Ovary (tissue), 9 donors: ENCODE results near the gene TAPT1. TPM values are rescaled to one million over a fixed set of nuclear protein-coding genes. Genes with fewer than 3 reads are reported as not detected.

Experiments used
- DNase-seq, 5 donors: peaks; one replicate each; pipeline ENCODE4 v3.0.0-alpha.2; 2019 to 2020
- H3K27ac ChIP-seq, 2 donors: fragments of 200-600 bp; one replicate each; pipeline versions ENCODE4 v1.5.1 to v1.8.0; 2019 to 2022
- H3K27me3 ChIP-seq: fragments of 200-600 bp; one replicate; pipeline ENCODE4 v1.8.0; 2022
- H3K36me3 ChIP-seq: fragments of 200-600 bp; sonication (generic); one replicate; pipeline ENCODE4 v1.5.1; 2019
- H3K4me1 ChIP-seq: one replicate; pipeline ENCODE4 v1.8.1; 2013; ENCODE audit warnings: mild to moderate bottlenecking, moderate library complexity; ENCODE audit not compliant: insufficient read depth
- H3K4me3 ChIP-seq: fragments of 200-600 bp; sonication (generic); one replicate; pipeline ENCODE4 v1.5.1; 2017
- H3K9me3 ChIP-seq, 2 donors: fragments of 200-600 bp in 1 of 2; sonication (generic) in 1 of 2; one replicate each; pipeline versions ENCODE4 v1.5.1 to v1.8.1; 2013 to 2019; ENCODE audit warnings: mild to moderate bottlenecking in 1 of 2, moderate library complexity in 1 of 2
- CTCF ChIP-seq, 3 donors: fragments of 450-650 bp in 2 of 3; fragments of 200-600 bp in 1 of 3; IDR thresholded peaks; one replicate each; pipeline versions ENCODE4 v1.5.1 to v1.8.0; 2016 to 2022; ENCODE audit warnings: antibody characterized with exemption in 3 of 3, mild to moderate bottlenecking in 1 of 3
- EP300 ChIP-seq: sonication (generic); formaldehyde crosslinking; IDR thresholded peaks from one replicate; pipeline ENCODE4 v1.6.1; 2017; ENCODE audit warnings: antibody characterized with exemption
- POLR2A ChIP-seq: fragments of 450-650 bp; IDR thresholded peaks from one replicate; pipeline ENCODE4 v1.6.1; 2017; ENCODE audit warnings: antibody characterized with exemption, mild to moderate bottlenecking, moderate library complexity
- WGBS, 3 donors: extraction: QIAGEN DNeasy Blood & Tissue Kit in 1 of 3; methylation state at CpG; one replicate each; pipeline versions ENCODE4 v1.1.5 to v1.1.7; 2013 to 2017; 5-methylcytosine and 5-hydroxymethylcytosine counted together
- intact Hi-C, 4 donors: fragments of 100-400 bp; cut with DNase I; formaldehyde crosslinking; loops; one replicate each; pipeline versions ENCODE4 v1.11.0 to v1.15.1; 2022 to 2023
- polyA plus RNA-seq, 2 donors: library from polyadenylated mRNA; stranded (reverse); fragments of 200-250 nt in 1 of 2; fragments of 350-450 nt in 1 of 2; fragmentation: Illumina TruSeq in 1 of 2; extraction: RNeasy Lipid Tissue Mini Kit (QIAGEN cat#74804) in 1 of 2; gene quantifications; one replicate each; pipeline ENCODE4 v1.2.3, GENCODE V29; 2013 to 2014
- total RNA-seq, 7 donors: library from RNA; depleted of rRNA in 2 of 7; stranded (reverse); fragments of >200 nt in 2 of 7; fragmentation: NEBNext Ultra II Directional in 3 of 7; extraction: Animal tissue kit (Norgen Biotek cat#: 25700) in 3 of 7; gene quantifications; one replicate each; pipeline versions ENCODE4 v1.1.0 to v1.2.4, GENCODE V29; 2016 to 2023
- donor health status: DM: no; HTN: no; CAD: no; lungs with moderate emphysema.
- donor health status: DM: no; HTN: no; CAD: no.
- donor health status: Bipolar disorder and iron deficiency.
- donor health status: DM: yes; HTN: yes; CAD: no.
- donor health status: DM: no; HTN: no; CAD: no.
- donor health status: DM: yes; HTN: yes; CAD: no.

TAPT1 gene
- total and polyA plus RNA-seq, 9 donors = 18.3 to 36.7 (median 27.2) TPM

- H3K36me3 ChIP-seq = no peaks in the 10 kb centered on the region
- intact Hi-C loops = no loop called here
- WGBS, 3 donors = 59 to 88% (median 75%) methylated on average over 3 of the region's 3 CpGs
Observed at GRCh38 chr4:16168710-16169388, 57.4 kb downstream of the TAPT1 start.

GRCh38 chr4:16168144-16168543, 58.1 kb downstream of the TAPT1 start:
- intact Hi-C loops = no loop called here
- H3K27me3 ChIP-seq = no peaks in the 10 kb centered on the region
- H3K27ac ChIP-seq = no peak overlapping the region
- no peaks in the 10 kb centered on the region for H3K9me3 ChIP-seq
- no peak overlapping the region for H3K4me3 ChIP-seq
- H3K36me3 ChIP-seq = no peaks in the 10 kb centered on the region
- TF ChIP-seq POLR2A (no peak), EP300 (no peak), CTCF (IDR thresholded peaks at IDR 0.05) (no peak)
- H3K4me1 ChIP-seq = no peaks in the 10 kb centered on the region
- WGBS, 3 donors = 91 to 97% (median 96%) methylated on average over 8 of the region's 8 CpGs
- DNase-seq = no peak

More at GRCh38 chr4:16168710-16169388, 57.4 kb downstream of the TAPT1 start:
- no peaks in the 10 kb centered on the region for H3K4me1 ChIP-seq
- no peaks in the 10 kb centered on the region for H3K27me3 ChIP-seq
- TF ChIP-seq POLR2A = no peak
- TF ChIP-seq EP300 = no peak
- no peak for TF ChIP-seq CTCF (IDR thresholded peaks at IDR 0.05)
- H3K27ac ChIP-seq = no peak overlapping the region
- no peaks in the 10 kb centered on the region for H3K9me3 ChIP-seq
- no peak overlapping the region for H3K4me3 ChIP-seq
- DNase-seq = no peak

- intact Hi-C loops = no loop called here
Observed at GRCh38 chr4:16165931-16166330, 60.3 kb downstream of the TAPT1 start.

GRCh38 chr4:16162891-16163290, 63.4 kb downstream of the TAPT1 start:
- TF ChIP-seq POLR2A (no peak), EP300 (no peak), CTCF (IDR thresholded peaks at IDR 0.05) (no peak)
- intact Hi-C loops = no loop called here
- WGBS, 3 donors = 30 to 64% (median 34%) methylated on average over 4 of the region's 4 CpGs
- Histone ChIP-seq H3K4me1 (no peaks in the 10 kb centered on the region), H3K27ac (no peak overlapping the region), H3K9me3 (no peaks in the 10 kb centered on the region), H3K36me3 (no peaks in the 10 kb centered on the region), H3K4me3 (no peak overlapping the region), H3K27me3 (no peaks in the 10 kb centered on the region)
- DNase-seq = no peak

More at GRCh38 chr4:16165931-16166330, 60.3 kb downstream of the TAPT1 start:
- TF ChIP-seq CTCF (IDR thresholded peaks at IDR 0.05) (no peak), POLR2A (no peak), EP300 (no peak)
- Histone ChIP-seq H3K27me3 (no peaks in the 10 kb centered on the region), H3K27ac (no peak overlapping the region), H3K4me1 (no peaks in the 10 kb centered on the region), H3K9me3 (no peaks in the 10 kb centered on the region), H3K36me3 (no peaks in the 10 kb centered on the region), H3K4me3 (no peak overlapping the region)
- DNase-seq = no peak
- 94 to 96% (median 96%) methylated on average over 7 of the region's 7 CpGs for WGBS, 3 donors
